HepG2 (cell line): ENCODE measurements around the gene UBE2L6. TPM values are rescaled to one million over a fixed set of nuclear protein-coding genes. Genes with fewer than 3 reads are reported as not detected.
A peak's percentile ranks its signal among the peaks of the same experiment; 100 is the strongest.

Experiments used
- CREB1 ChIP-seq, 2 experiments: fragments of 450-650 bp in 1 of 2; IDR thresholded peaks; 2 replicates each; pipeline ENCODE4 v1.6.1; 2016 to 2017; ENCODE audit warnings: control low read depth in 1 of 2, mild to moderate bottlenecking in 1 of 2, missing compliant biosample characterization in 1 of 2, missing genetic modification characterization in 1 of 2
- DBP ChIP-seq: sonication (generic); formaldehyde crosslinking; IDR thresholded peaks from 2 replicates; pipeline ENCODE4 v1.4.0; 2020; ENCODE audit warnings: missing genetic modification reagents; ENCODE audit errors: not compliant biosample characterization
- ELF4 ChIP-seq: sonication (generic); formaldehyde crosslinking; IDR thresholded peaks from 2 replicates; pipeline ENCODE4 v1.5.0; 2020; ENCODE audit warnings: missing genetic modification reagents, mild to moderate bottlenecking, moderate library complexity, borderline replicate concordance
- GABPA ChIP-seq, 2 experiments: IDR thresholded peaks; 2 replicates each; pipeline ENCODE4 v1.6.1; 2011 to 2016; ENCODE audit warnings: low read depth in 2 of 2, low read length in 1 of 2, missing biosample characterization in 1 of 2, missing genetic modification characterization in 1 of 2
- HCFC1 ChIP-seq: fragments of 150-350 bp; IDR thresholded peaks from 2 replicates; pipeline ENCODE4 v1.6.1; 2014; ENCODE audit warnings: low read depth, low read length
- HNF4A ChIP-seq: sonication (generic); formaldehyde crosslinking; IDR thresholded peaks from 2 replicates; pipeline ENCODE4 v1.4.0; 2020; ENCODE audit warnings: missing genetic modification reagents
- HOXA9 ChIP-seq: sonication (generic); formaldehyde crosslinking; IDR thresholded peaks from 2 replicates; pipeline ENCODE4 v1.8.1; 2022; ENCODE audit warnings: missing genetic modification reagents, mild to moderate bottlenecking, moderate library complexity, borderline replicate concordance
- NR2C2 ChIP-seq: sonication (generic); formaldehyde crosslinking; IDR thresholded peaks from 2 replicates; pipeline ENCODE4 v1.4.0; 2020; ENCODE audit warnings: missing genetic modification reagents, mild to moderate bottlenecking, moderate library complexity, borderline replicate concordance
- POGK ChIP-seq: sonication (generic); formaldehyde crosslinking; conservative IDR thresholded peaks from 2 replicates; pipeline ENCODE4 v1.8.0; 2022; ENCODE audit warnings: mild to moderate bottlenecking, moderate library complexity, missing genetic modification reagents
- PRDM10 ChIP-seq: sonication (generic); formaldehyde crosslinking; IDR thresholded peaks from 2 replicates; pipeline ENCODE4 v1.4.0; 2020; ENCODE audit warnings: low read depth, missing genetic modification reagents
- SAFB2 ChIP-seq: sonication (generic); formaldehyde crosslinking; IDR thresholded peaks from 2 replicates; pipeline ENCODE4 v1.5.1; 2020; ENCODE audit warnings: missing genetic modification reagents, low read depth, mild to moderate bottlenecking, borderline replicate concordance
- TOPORS ChIP-seq: sonication (generic); formaldehyde crosslinking; IDR thresholded peaks from 2 replicates; pipeline ENCODE4 v1.8.0; 2023; ENCODE audit warnings: mild to moderate bottlenecking, missing genetic modification reagents
- YY1 ChIP-seq: IDR thresholded peaks from 2 replicates; pipeline ENCODE4 v1.6.1; 2011; ENCODE audit warnings: low read length, low read depth, moderate library complexity, mild to moderate bottlenecking; ENCODE audit not compliant: insufficient read depth, insufficient replicate concordance
- ZNF124 ChIP-seq: sonication (generic); formaldehyde crosslinking; IDR thresholded peaks from 2 replicates; pipeline ENCODE4 v1.4.0; 2020; ENCODE audit warnings: missing genetic modification reagents
- ZNF274 ChIP-seq: sonication (generic); formaldehyde crosslinking; IDR thresholded peaks from 2 replicates; pipeline ENCODE4 v1.5.1; 2020; ENCODE audit warnings: mild to moderate bottlenecking, missing genetic modification reagents
- ZNF451 ChIP-seq: sonication (generic); formaldehyde crosslinking; IDR thresholded peaks from 2 replicates; pipeline ENCODE4 v1.5.0; 2020; ENCODE audit warnings: mild to moderate bottlenecking, missing genetic modification reagents
- ZNF547 ChIP-seq: sonication (generic); formaldehyde crosslinking; IDR thresholded peaks from 2 replicates; pipeline ENCODE4 v1.5.1; 2020; ENCODE audit warnings: mild to moderate bottlenecking, missing genetic modification reagents
- ZNF781 ChIP-seq: sonication (generic); formaldehyde crosslinking; IDR thresholded peaks from 2 replicates; pipeline ENCODE4 v1.5.1; 2020; ENCODE audit warnings: borderline replicate concordance, mild to moderate bottlenecking, missing genetic modification reagents; ENCODE audit errors: not compliant biosample characterization
- ZNF83 ChIP-seq: sonication (generic); formaldehyde crosslinking; IDR thresholded peaks from 2 replicates; pipeline ENCODE4 v1.4.0; 2020; ENCODE audit warnings: missing genetic modification reagents, mild to moderate bottlenecking, borderline replicate concordance
- polyA plus RNA-seq, 8 experiments: library from polyadenylated mRNA; depleted of rRNA in 3 of 8; stranded (reverse) in 7 of 8; unstranded in 1 of 8; fragments of >200 nt; fragmentation: Illumina TruSeq in 4 of 8; extraction: Trizol in 4 of 8; gene quantifications; 2 replicates each; pipeline versions ENCODE4 v1.2.1 to v1.2.3, GENCODE V29; 2011 to 2016; ENCODE audit warnings: low read depth in 4 of 8, missing spikeins in 1 of 8, mixed read lengths in 1 of 8; ENCODE audit not compliant: insufficient read depth in 1 of 8
- total RNA-seq, 5 experiments: library from RNA; depleted of rRNA; stranded (reverse); fragments of >200 nt; fragmentation: Illumina TruSeq; extraction: Trizol; gene quantifications; 2 replicates each; pipeline ENCODE4 v1.2.3, GENCODE V29; 2016; ENCODE audit warnings: low read depth in 1 of 5

UBE2L6 gene
- total and polyA plus RNA-seq, 2 of the 13 experiments (the other 11 are each of a cell fraction or from before 2014, with no cell fraction given): 30.3 to 30.4 TPM

- TF ChIP-seq PRDM10 (CRISPR knock-in tag): peak; percentile 43; the same call in 1 of the 2 replicates
- peak; percentile 72; the same call in 1 of the 2 replicates for TF ChIP-seq TOPORS (CRISPR knock-in tag)
- TF ChIP-seq ZNF547 (CRISPR knock-in tag): 0 out of 2 replicates have a peak, but pooled peaks have one; percentile 47
- peak; percentile 94 for TF ChIP-seq ELF4 (CRISPR knock-in tag)
- TF ChIP-seq SAFB2 (CRISPR knock-in tag): peak; percentile 53; the same call in 1 of the 2 replicates
- TF ChIP-seq YY1: peak; percentile 65
- peak; percentile 47; the same call in 1 of the 2 replicates for TF ChIP-seq ZNF124 (CRISPR knock-in tag)
- no peak for TF ChIP-seq DBP
- TF ChIP-seq HCFC1: peak; percentile 52; the same call in 1 of the 2 replicates
- TF ChIP-seq NR2C2 (CRISPR knock-in tag): peak; percentile 64; the same call in 1 of the 2 replicates
- 0 out of 2 replicates have a peak, but pooled peaks have one; percentile 52 for TF ChIP-seq HOXA9
- TF ChIP-seq ZNF274: peak; percentile 13; the same call in 1 of the 2 replicates
- peak; percentile 38; the same call in 1 of the 2 replicates for TF ChIP-seq HNF4A (CRISPR knock-in tag)
- TF ChIP-seq ZNF83 (CRISPR knock-in tag): no peak
- TF ChIP-seq ZNF451 (CRISPR knock-in tag): no peak
- no peak for TF ChIP-seq POGK (CRISPR knock-in tag)
- peak; percentile 66 for TF ChIP-seq ZNF781 (CRISPR knock-in tag)
- peak; percentile 46; the same call in 1 of the 2 replicates for TF ChIP-seq CREB1 (IDR thresholded peaks at IDR 0.05)
- TF ChIP-seq CREB1 (CRISPR knock-in tag; IDR thresholded peaks at IDR 0.05): peak; percentile 92
- peak; percentile 69 for TF ChIP-seq GABPA (IDR thresholded peaks at IDR 0.05; ENCODE audit: low read depth, low read length)
- peak; percentile 97 for TF ChIP-seq GABPA (CRISPR knock-in tag; IDR thresholded peaks at IDR 0.05; ENCODE audit: low read depth)
Measured at GRCh38 chr11:57530596-57531507, 36.6 kb downstream of the UBE2L6 start, which contains the start of gene TIMM10 (continued).
